Lower lobe of right lung (tissue), 2 donors: ENCODE results near the gene RALGPS1. TPM values are rescaled to one million over a fixed set of nuclear protein-coding genes. Genes with fewer than 3 reads are reported as not detected.

Experiments
- ATAC-seq, 2 donors: fragments of 200-7000 bp; cut with Tn5 transposase; one replicate each; pipeline ENCODE4 v1.9.1; 2020 to 2022; ENCODE audit warnings: mild to moderate bottlenecking in 2 of 2, moderate library complexity in 2 of 2
- DNase-seq: peaks from one replicate; pipeline ENCODE4 v3.0.0-alpha.2; 2020
- H3K27ac ChIP-seq: fragments of 200-600 bp; one replicate; pipeline ENCODE4 v1.8.0; 2022
- H3K27me3 ChIP-seq: fragments of 200-600 bp; one replicate; pipeline ENCODE4 v1.8.0; 2022; ENCODE audit warnings: low read depth
- H3K36me3 ChIP-seq: fragments of 200-600 bp; one replicate; pipeline ENCODE4 v1.8.0; 2022; ENCODE audit warnings: mild to moderate bottlenecking
- H3K4me1 ChIP-seq: fragments of 200-600 bp; one replicate; pipeline ENCODE4 v1.8.0; 2022
- H3K4me3 ChIP-seq: fragments of 200-600 bp; one replicate; pipeline ENCODE4 v1.8.0; 2022; ENCODE audit warnings: mild to moderate bottlenecking
- H3K9me3 ChIP-seq: fragments of 200-600 bp; one replicate; pipeline ENCODE4 v1.8.0; 2022
- intact Hi-C: fragments of 100-400 bp; cut with DNase I; formaldehyde crosslinking; loops from one replicate; pipeline ENCODE4 v1.11.0; 2022
- total RNA-seq: library from RNA; stranded (reverse); fragmentation: NEBNext Ultra II Directional; extraction: Animal tissue kit (Norgen Biotek cat#: 25700); gene quantifications from one replicate; pipeline ENCODE4 v1.2.1, GENCODE V29; 2021
- TF ChIP-seq, protein P1 (sequence below): fragments of 200-600 bp; IDR thresholded peaks from one replicate; pipeline ENCODE4 v1.8.0; 2022; ENCODE audit warnings: antibody characterized with exemption, mild to moderate bottlenecking
- donor health status: DM: no; HTN: yes; CAD: no; lungs with severe emphysema.

Gene RALGPS1
- total RNA-seq, 1 donor from 2014 or later: 17.6 TPM

DNA sequence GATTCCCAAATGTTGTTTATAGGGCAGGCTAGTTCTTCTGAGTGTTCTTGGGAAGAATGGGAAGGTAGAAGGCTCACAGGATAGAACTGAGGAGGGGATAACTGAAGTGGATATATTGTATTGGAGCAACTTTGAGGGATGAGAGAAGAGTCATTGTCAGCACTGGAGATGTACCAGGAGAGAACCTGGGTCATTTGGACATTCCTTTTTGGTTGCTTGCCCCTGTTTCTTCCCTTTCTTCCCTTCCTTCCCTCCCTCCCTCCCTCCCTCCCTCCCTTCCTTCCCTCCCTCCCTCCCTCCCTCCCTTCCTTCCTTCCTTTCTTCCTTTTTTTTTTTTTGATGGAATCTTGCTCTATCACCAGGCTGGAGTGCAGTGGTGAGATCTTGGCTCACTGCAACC, 45.3 kb downstream of the RALGPS1 start:
- no peaks in the 10 kb centered on the region for H3K9me3 ChIP-seq
- H3K4me1 ChIP-seq: peaks cover 41% of the 10 kb centered on the region
- intact Hi-C loops: no loop called here
- ATAC-seq: no peak
- no peaks in the 10 kb centered on the region for H3K27me3 ChIP-seq
- no peak overlapping the region for H3K4me3 ChIP-seq
- DNase-seq: no peak
- no peak overlapping the region for H3K27ac ChIP-seq
- TF ChIP-seq, protein P1, sequence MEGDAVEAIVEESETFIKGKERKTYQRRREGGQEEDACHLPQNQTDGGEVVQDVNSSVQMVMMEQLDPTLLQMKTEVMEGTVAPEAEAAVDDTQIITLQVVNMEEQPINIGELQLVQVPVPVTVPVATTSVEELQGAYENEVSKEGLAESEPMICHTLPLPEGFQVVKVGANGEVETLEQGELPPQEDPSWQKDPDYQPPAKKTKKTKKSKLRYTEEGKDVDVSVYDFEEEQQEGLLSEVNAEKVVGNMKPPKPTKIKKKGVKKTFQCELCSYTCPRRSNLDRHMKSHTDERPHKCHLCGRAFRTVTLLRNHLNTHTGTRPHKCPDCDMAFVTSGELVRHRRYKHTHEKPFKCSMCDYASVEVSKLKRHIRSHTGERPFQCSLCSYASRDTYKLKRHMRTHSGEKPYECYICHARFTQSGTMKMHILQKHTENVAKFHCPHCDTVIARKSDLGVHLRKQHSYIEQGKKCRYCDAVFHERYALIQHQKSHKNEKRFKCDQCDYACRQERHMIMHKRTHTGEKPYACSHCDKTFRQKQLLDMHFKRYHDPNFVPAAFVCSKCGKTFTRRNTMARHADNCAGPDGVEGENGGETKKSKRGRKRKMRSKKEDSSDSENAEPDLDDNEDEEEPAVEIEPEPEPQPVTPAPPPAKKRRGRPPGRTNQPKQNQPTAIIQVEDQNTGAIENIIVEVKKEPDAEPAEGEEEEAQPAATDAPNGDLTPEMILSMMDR: no peak
- H3K36me3 ChIP-seq: no peaks in the 10 kb centered on the region

DNA sequence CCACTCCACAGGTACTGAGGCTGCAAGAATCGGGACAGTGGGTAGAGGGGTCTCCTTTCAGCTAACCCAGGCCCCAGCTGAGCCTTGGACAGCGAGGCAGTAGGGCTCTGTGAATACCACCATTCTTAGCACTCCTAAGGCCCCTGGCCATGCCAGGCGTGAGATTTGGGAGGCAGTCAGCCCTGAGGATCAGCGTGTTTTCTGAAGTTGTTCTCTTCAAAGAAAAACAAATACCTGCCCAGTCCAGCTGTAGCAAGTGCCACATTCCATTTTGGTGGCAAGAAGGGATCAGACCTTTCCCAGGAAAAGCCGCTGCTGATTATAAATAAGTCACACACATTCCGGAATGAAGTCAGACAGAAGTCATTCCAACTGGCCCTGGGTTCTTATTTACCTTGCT, 47.8 kb downstream of the RALGPS1 start:
- H3K27me3 ChIP-seq: no peaks in the 10 kb centered on the region
- no peaks in the 10 kb centered on the region for H3K36me3 ChIP-seq
- H3K9me3 ChIP-seq: no peaks in the 10 kb centered on the region
- intact Hi-C loops: no loop called here
- H3K4me1 ChIP-seq: peaks cover 45% of the 10 kb centered on the region
- DNase-seq (peak; percentile 46), ATAC-seq (peak; percentile 68 to 71)
- peak overlapping the region; percentile 55 for H3K27ac ChIP-seq
- TF ChIP-seq, protein P1: no peak
- no peak overlapping the region for H3K4me3 ChIP-seq

DNA sequence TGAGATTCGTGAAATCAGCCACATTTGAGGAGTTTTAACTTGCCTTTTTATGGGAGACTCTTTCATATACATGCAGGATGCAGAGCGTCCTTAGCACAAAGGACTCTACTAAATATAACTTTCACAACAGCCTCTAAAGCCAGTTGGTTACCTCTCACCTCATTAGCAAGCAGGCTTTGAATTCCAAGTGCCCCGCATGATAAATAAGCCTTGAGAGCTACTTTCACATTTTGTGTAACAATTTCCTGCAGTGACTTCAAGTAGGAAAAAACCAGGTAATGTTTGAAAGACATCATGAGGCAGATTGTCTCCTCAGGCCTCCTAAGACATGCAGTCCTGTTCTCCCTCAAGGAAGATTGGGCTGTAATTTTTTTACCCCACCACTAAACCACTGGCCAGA, 50.5 kb downstream of the RALGPS1 start:
- Histone ChIP-seq H3K9me3 (no peaks in the 10 kb centered on the region), H3K27me3 (no peaks in the 10 kb centered on the region), H3K36me3 (no peaks in the 10 kb centered on the region), H3K27ac (peak overlapping the region; percentile 59), H3K4me1 (peaks cover 39% of the 10 kb centered on the region), H3K4me3 (no peak overlapping the region)
- ATAC-seq (peak; percentile 73 to 79), DNase-seq (no peak)
- intact Hi-C loops: no loop called here
- TF ChIP-seq, protein P1: no peak

DNA sequence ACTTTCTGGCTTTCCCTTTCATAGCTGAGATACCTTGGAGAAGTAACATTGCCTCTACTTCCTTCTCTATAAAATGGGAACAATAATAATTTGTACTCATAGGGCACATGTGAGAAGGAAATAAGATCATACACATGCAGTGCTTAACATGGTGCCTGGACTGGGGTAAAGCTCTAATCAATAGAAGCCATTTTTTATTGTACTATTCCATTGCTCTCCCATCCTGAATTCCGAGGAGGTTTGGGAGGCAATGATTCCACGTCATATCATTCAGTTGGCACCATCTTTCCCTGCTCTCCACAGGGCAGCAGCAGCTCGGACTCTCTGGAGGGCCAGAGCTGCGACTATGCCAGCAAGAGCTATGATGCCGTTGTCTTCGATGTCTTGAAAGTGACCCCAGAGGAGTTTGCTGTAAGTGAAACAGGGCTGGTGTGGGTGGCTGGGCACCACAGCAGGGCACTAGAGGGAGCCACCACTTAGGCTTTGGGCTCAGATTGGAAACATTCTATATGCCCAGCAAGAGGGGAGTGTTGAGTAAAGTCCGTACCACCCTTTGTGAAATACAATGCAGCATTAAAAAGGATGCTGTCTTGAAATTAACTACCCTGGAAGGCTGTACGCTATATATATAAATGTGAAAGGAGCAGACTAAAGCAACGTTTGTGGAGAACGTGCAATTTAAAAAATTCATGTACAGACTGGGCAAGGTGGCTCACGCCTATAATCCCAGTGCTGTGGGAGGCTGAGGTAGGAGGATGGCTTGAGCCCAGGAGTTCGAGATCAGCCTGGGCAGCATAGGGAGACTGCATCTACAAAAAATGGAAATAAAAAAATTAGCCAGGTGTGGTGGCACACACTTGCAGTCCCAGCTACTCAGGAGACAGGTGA, 51.2 kb downstream of the RALGPS1 start:
- Histone ChIP-seq H3K27me3 (no peaks in the 10 kb centered on the region), H3K36me3 (no peaks in the 10 kb centered on the region), H3K27ac (peak overlapping the region; percentile 59), H3K9me3 (no peaks in the 10 kb centered on the region), H3K4me3 (no peak overlapping the region), H3K4me1 (peaks cover 39% of the 10 kb centered on the region)
- TF ChIP-seq, protein P1: peak; percentile 68
- ATAC-seq (peak; percentile 54 to 76), DNase-seq (no peak)
- intact Hi-C loops: no loop called here

DNA sequence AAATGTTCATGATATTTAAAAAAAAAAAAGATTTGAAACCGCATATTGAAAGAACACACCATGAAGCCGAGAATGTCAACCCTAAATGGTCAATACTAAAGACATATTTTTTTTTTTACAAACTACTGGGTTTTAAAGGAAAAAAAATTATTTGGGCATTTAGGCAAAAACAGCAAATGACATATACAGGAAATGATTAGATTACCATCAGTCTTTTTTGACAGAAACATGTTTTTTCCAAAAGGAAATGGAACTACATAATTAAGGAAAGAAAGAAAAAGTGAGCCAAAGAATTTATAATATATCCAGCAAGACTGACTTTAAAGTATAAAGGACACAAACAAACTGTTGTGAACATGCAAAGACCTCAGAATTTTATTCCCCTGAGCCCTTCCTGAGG, 56.7 kb downstream of the RALGPS1 start:
- H3K27ac ChIP-seq: no peak overlapping the region
- no peak for ATAC-seq

More for the DNA sequence above, 56.7 kb downstream of the RALGPS1 start:
- Histone ChIP-seq H3K36me3 (no peaks in the 10 kb centered on the region), H3K27me3 (no peaks in the 10 kb centered on the region), H3K4me1 (no peaks in the 10 kb centered on the region), H3K4me3 (no peak overlapping the region), H3K9me3 (no peaks in the 10 kb centered on the region)
- TF ChIP-seq, protein P1: no peak
- intact Hi-C loops: no loop called here
- no peak for DNase-seq
